Panc1 (cell line): ENCODE results near the gene GFM1. TPM values are rescaled to one million over a fixed set of nuclear protein-coding genes. Genes with fewer than 3 reads are reported as not detected.

Experiments
- ATAC-seq: fragments of 200-7000 bp; cut with Tn5 transposase; 2 replicates; pipeline ENCODE4 v1.9.1; 2020; ENCODE audit warnings: mild to moderate bottlenecking, moderate library complexity
- BruUV-seq: library from RNA; stranded (reverse); fragments of 400-500 nt; replicated peaks from 2 replicates; lab custom pipeline; 2021; lab: Mats Ljungman, UMichigan
- CTCF ChIA-PET: fragments of 300-600 bp; sonication (Branson Sonifier 250); formaldehyde crosslinking; loops from one replicate; lab custom pipeline; 2022; ENCODE audit warnings: antibody characterized with exemption; lab: Charles Lee
- POLR2A ChIA-PET: fragments of 300-600 bp; sonication (Branson Sonifier 250); formaldehyde crosslinking; loops from one replicate; lab custom pipeline; 2022; ENCODE audit warnings: antibody characterized with exemption; lab: Charles Lee
- DNase-seq: peaks from one replicate; pipeline ENCODE4 v3.0.0-alpha.2; 2010; ENCODE audit warnings: low read depth, low spot score
- H3K27ac ChIP-seq: 2 replicates; pipeline ENCODE4 v1.5.1; 2011; ENCODE audit warnings: mild to moderate bottlenecking, low read length, inconsistent platforms
- H3K27me3 ChIP-seq: fragments of 200-500 bp; sonication (Bioruptor generic); 2 replicates; pipeline ENCODE4 v1.6.0; 2014; ENCODE audit warnings: low read length, inconsistent platforms; ENCODE audit not compliant: control insufficient read depth, insufficient read depth
- H3K36me3 ChIP-seq: fragments of 200-500 bp; sonication (Bioruptor generic); 2 replicates; pipeline ENCODE4 v1.5.1; 2014; ENCODE audit warnings: inconsistent platforms, mild to moderate bottlenecking, low read length, moderate library complexity; ENCODE audit not compliant: control insufficient read depth, insufficient read depth
- H3K4me1 ChIP-seq: 2 replicates; pipeline ENCODE4 v1.5.1; 2011; ENCODE audit warnings: inconsistent platforms, mild to moderate bottlenecking, low read length, moderate library complexity; ENCODE audit not compliant: control insufficient read depth, insufficient read depth
- H3K4me3 ChIP-seq, 2 experiments: 2 replicates each; pipeline ENCODE4 v1.5.1; 2011 to 2012; ENCODE audit warnings: low read depth in 2 of 2, low read length in 2 of 2, mild to moderate bottlenecking in 2 of 2, inconsistent platforms in 1 of 2, moderate library complexity in 1 of 2
- H3K9me3 ChIP-seq: fragments of 200-500 bp; sonication (Bioruptor generic); 2 replicates; pipeline ENCODE4 v1.5.1; 2014; ENCODE audit warnings: low read depth, mild to moderate bottlenecking, inconsistent platforms, low read length, moderate library complexity; ENCODE audit not compliant: control insufficient read depth, insufficient read depth
- POLR2AphosphoS5 ChIP-seq: IDR thresholded peaks from 2 replicates; pipeline ENCODE4 v1.6.1; 2012; ENCODE audit warnings: mild to moderate bottlenecking, low read depth, low read length, moderate library complexity
- SIN3A ChIP-seq: IDR thresholded peaks from 2 replicates; pipeline ENCODE4 v1.6.1; 2012; ENCODE audit warnings: low read depth, mild to moderate bottlenecking, low read length, moderate library complexity, borderline replicate concordance; ENCODE audit not compliant: insufficient read depth
- TCF7L2 ChIP-seq: IDR thresholded peaks from 2 replicates; pipeline ENCODE4 v1.6.1; 2011; ENCODE audit warnings: mild to moderate bottlenecking, low read depth, low read length, inconsistent platforms
- in situ Hi-C: cut with HindIII; loops from 2 replicates; pipeline ENCODE4 v1.10.0; 2016; ENCODE audit warnings: low sequenced_read_pairs, low pct_unique_long_range_greater_than_20kb
- intact Hi-C: fragments of 100-400 bp; cut with micrococcal nuclease; formaldehyde crosslinking; loops from one replicate; pipeline ENCODE4 v1.10.0; 2022; ENCODE audit not compliant: unreplicated experiment
- total RNA-seq: library from RNA; stranded (reverse); gene quantifications from one replicate; pipeline ENCODE4 v1.2.1, GENCODE V29; 2021; ENCODE audit not compliant: unreplicated experiment
- TF ChIP-seq, protein P1 (sequence below), 2 experiments: IDR thresholded peaks; 2 replicates each; pipeline ENCODE4 v1.6.1; 2011 to 2012; ENCODE audit warnings: low read depth in 2 of 2, control low read depth in 1 of 2, low read length in 1 of 2, mild to moderate bottlenecking in 1 of 2, moderate library complexity in 1 of 2; ENCODE audit not compliant: insufficient read depth in 1 of 2
- TF ChIP-seq, protein P2 (sequence below): fragments of 450-650 bp; IDR thresholded peaks from 2 replicates; pipeline ENCODE4 v1.5.1; 2017; ENCODE audit warnings: mild to moderate bottlenecking

The GFM1 gene
- total RNA-seq, 1 experiment from 2014 or later = 59.3 TPM

DNA sequence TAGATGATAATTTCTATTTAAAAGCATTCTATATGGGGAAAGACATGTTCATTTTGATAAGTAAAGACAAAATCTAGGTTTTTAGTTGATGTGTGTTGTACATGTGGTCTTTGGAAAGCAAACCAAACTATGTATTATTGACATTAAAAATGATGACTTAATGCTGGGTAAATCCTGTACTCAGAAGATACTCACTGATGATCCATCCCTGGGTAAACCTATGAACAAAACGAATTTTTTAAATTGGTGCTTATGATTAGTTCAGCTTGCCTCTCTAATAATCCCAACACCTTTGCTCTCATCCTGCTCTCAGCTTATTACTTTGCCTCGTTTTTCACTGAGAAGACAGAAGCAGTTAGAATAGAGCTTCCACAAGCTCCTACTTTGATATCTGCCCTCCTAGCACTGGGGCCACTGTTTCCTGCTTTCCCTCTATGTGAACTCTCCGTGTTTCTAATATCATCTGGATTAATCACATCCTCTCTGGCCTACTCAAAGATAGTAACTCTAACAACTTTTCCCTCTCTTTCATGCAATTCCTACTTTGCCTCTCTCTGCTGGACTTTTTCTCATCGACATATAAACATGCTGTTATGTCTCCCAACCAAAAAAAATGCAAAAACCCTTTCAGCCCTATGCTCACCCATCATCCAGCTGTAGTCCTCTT lies 58.6 kb downstream of the GFM1 start:
- H3K9me3 ChIP-seq = no peaks in the 10 kb centered on the region
- in situ Hi-C loops = no loop called here
- intact Hi-C loops = no loop called here
- TF ChIP-seq, protein P1, sequence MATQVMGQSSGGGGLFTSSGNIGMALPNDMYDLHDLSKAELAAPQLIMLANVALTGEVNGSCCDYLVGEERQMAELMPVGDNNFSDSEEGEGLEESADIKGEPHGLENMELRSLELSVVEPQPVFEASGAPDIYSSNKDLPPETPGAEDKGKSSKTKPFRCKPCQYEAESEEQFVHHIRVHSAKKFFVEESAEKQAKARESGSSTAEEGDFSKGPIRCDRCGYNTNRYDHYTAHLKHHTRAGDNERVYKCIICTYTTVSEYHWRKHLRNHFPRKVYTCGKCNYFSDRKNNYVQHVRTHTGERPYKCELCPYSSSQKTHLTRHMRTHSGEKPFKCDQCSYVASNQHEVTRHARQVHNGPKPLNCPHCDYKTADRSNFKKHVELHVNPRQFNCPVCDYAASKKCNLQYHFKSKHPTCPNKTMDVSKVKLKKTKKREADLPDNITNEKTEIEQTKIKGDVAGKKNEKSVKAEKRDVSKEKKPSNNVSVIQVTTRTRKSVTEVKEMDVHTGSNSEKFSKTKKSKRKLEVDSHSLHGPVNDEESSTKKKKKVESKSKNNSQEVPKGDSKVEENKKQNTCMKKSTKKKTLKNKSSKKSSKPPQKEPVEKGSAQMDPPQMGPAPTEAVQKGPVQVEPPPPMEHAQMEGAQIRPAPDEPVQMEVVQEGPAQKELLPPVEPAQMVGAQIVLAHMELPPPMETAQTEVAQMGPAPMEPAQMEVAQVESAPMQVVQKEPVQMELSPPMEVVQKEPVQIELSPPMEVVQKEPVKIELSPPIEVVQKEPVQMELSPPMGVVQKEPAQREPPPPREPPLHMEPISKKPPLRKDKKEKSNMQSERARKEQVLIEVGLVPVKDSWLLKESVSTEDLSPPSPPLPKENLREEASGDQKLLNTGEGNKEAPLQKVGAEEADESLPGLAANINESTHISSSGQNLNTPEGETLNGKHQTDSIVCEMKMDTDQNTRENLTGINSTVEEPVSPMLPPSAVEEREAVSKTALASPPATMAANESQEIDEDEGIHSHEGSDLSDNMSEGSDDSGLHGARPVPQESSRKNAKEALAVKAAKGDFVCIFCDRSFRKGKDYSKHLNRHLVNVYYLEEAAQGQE (IDR thresholded peaks at IDR 0.05; ENCODE audit: insufficient read depth in 1 of 2, low read depth in 2 of 2, low read length in 1 of 2) = no peak
- TF ChIP-seq SIN3A = no peak
- TF ChIP-seq TCF7L2 = no peak
- H3K27me3 ChIP-seq = no peaks in the 10 kb centered on the region
- H3K36me3 ChIP-seq = no peaks in the 10 kb centered on the region
- no peak overlapping the region for H3K4me3 ChIP-seq
- H3K27ac ChIP-seq = peak overlapping the region; percentile 69; the same call in 1 of the 2 replicates
- POLR2A ChIA-PET = no interaction called here
- peaks cover 15% of the 10 kb centered on the region for H3K4me1 ChIP-seq
- CTCF ChIA-PET = interaction anchor here (0.5 kb wide), 1 partner anchor 19 kb away, joined by 8 read pairs; no protein-coding TSS in a partner anchor
- no peak; the same call in 1 of the 2 replicates for ATAC-seq
- no TSS peak for BruUV-seq
- DNase-seq = no peak

DNA sequence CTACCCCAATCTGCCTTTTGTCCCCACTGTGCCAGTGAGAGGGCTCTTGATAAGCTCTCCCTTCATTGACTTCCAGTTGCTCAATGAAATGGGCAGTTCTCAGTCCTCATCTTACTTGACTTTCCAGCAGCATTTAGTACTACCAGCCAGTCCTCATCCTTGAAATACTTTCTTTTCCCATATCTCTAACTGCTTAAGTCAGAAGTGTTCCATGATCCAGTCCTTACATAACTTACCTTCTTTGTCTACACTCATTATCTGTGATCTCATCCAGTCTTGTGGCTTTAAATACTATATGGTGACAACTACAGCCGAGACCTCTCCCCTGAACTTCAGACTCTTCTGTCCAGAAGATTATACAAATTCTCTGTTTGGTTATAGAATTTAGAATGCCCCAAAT lies 59.2 kb downstream of the GFM1 start:
- no peaks in the 10 kb centered on the region for H3K9me3 ChIP-seq
- ChIA-PET CTCF (no interaction called here), POLR2A (interaction anchor here (0.6 kb wide), 1 partner anchor 9 kb away, joined by 4 read pairs; no protein-coding TSS in a partner anchor)
- no peak overlapping the region for H3K4me3 ChIP-seq
- in situ Hi-C loops (no loop called here), intact Hi-C loops (no loop called here)
- ATAC-seq (no peak), DNase-seq (no peak)
- peaks cover 15% of the 10 kb centered on the region for H3K4me1 ChIP-seq
- H3K27me3 ChIP-seq = no peaks in the 10 kb centered on the region
- BruUV-seq = no TSS peak
- TF ChIP-seq, protein P1 (IDR thresholded peaks at IDR 0.05; ENCODE audit: insufficient read depth in 1 of 2, low read depth in 2 of 2, low read length in 1 of 2) = no peak
- TF ChIP-seq SIN3A = no peak
- TF ChIP-seq POLR2AphosphoS5 = no peak
- TF ChIP-seq, protein P2, sequence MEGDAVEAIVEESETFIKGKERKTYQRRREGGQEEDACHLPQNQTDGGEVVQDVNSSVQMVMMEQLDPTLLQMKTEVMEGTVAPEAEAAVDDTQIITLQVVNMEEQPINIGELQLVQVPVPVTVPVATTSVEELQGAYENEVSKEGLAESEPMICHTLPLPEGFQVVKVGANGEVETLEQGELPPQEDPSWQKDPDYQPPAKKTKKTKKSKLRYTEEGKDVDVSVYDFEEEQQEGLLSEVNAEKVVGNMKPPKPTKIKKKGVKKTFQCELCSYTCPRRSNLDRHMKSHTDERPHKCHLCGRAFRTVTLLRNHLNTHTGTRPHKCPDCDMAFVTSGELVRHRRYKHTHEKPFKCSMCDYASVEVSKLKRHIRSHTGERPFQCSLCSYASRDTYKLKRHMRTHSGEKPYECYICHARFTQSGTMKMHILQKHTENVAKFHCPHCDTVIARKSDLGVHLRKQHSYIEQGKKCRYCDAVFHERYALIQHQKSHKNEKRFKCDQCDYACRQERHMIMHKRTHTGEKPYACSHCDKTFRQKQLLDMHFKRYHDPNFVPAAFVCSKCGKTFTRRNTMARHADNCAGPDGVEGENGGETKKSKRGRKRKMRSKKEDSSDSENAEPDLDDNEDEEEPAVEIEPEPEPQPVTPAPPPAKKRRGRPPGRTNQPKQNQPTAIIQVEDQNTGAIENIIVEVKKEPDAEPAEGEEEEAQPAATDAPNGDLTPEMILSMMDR = no peak
- TF ChIP-seq TCF7L2 = no peak
- peak overlapping the region; percentile 69; the same call in 1 of the 2 replicates for H3K27ac ChIP-seq
- no peaks in the 10 kb centered on the region for H3K36me3 ChIP-seq
